IMR-90 (cell line): ENCODE measurements around the gene KCNMA1. TPM values are rescaled to one million over a fixed set of nuclear protein-coding genes. Genes with fewer than 3 reads are reported as not detected.
A peak's percentile ranks its signal among the peaks of the same experiment; 100 is the strongest.

Source experiments
- ATAC-seq: fragments of 200-7000 bp; cut with Tn5 transposase; 2 replicates; pipeline ENCODE4 v1.9.1; 2020; ENCODE audit warnings: low read depth, mild to moderate bottlenecking, moderate library complexity
- BruUV-seq: library from RNA; stranded (reverse); fragments of 400-500 nt; replicated peaks from 2 replicates; lab custom pipeline; 2021; lab: Mats Ljungman, UMichigan
- CTCF ChIA-PET: fragments of 300-600 bp; formaldehyde crosslinking; extraction: SDS; loops from one replicate; lab custom pipeline; 2021; ENCODE audit warnings: antibody characterized with exemption; lab: Yijun Ruan, JAX
- POLR2A ChIA-PET: fragments of 300-600 bp; sonication (Branson Sonifier 250); formaldehyde crosslinking; loops from one replicate; lab custom pipeline; 2022; ENCODE audit warnings: antibody characterized with exemption; ENCODE audit not compliant: unreplicated experiment; lab: Charles Lee
- DNase-seq: peaks from one replicate; pipeline ENCODE4 v3.0.0; 2013
- H2AFZ ChIP-seq: replicated peaks from 2 replicates; pipeline ENCODE3; 2013; ENCODE audit warnings: low read length, mild to moderate bottlenecking; ENCODE audit not compliant: poor library complexity
- H2AK5ac ChIP-seq: 2 replicates; pipeline ENCODE4 v1.6.1; 2013; ENCODE audit warnings: low read depth, low read length, inconsistent platforms
- H2AK9ac ChIP-seq: replicated peaks from 2 replicates; pipeline ENCODE3; 2013; ENCODE audit warnings: mild to moderate bottlenecking, low read depth, low read length, moderate library complexity; ENCODE audit not compliant: poor library complexity
- H2BK120ac ChIP-seq: 2 replicates; pipeline ENCODE4 v1.6.1; 2013; ENCODE audit warnings: low read depth, low read length, inconsistent platforms
- H2BK15ac ChIP-seq: 3 replicates; pipeline ENCODE4 v1.6.1; 2013; ENCODE audit warnings: low read depth, low read length, inconsistent platforms
- H2BK20ac ChIP-seq: 2 replicates; pipeline ENCODE4 v1.6.1; 2013; ENCODE audit warnings: low read depth, mild to moderate bottlenecking, inconsistent platforms, low read length, moderate library complexity
- H2BK5ac ChIP-seq: 2 replicates; pipeline ENCODE4 v1.6.1; 2013; ENCODE audit warnings: mild to moderate bottlenecking, low read depth, low read length, inconsistent platforms; ENCODE audit not compliant: poor library complexity, severe bottlenecking
- H3K14ac ChIP-seq: replicated peaks from 2 replicates; pipeline ENCODE4 v1.6.1; 2013; ENCODE audit warnings: low read depth, low read length, inconsistent platforms
- H3K18ac ChIP-seq: 2 replicates; pipeline ENCODE4 v1.6.1; 2013; ENCODE audit warnings: low read depth, low read length, control low read depth
- H3K23ac ChIP-seq: 2 replicates; pipeline ENCODE4 v1.6.1; 2013; ENCODE audit warnings: low read depth, low read length, inconsistent platforms
- H3K27ac ChIP-seq: 2 replicates; pipeline ENCODE4 v1.5.1; 2013; ENCODE audit warnings: mild to moderate bottlenecking, control low read depth, low read length; ENCODE audit not compliant: insufficient read depth
- H3K27me3 ChIP-seq: 2 replicates; pipeline ENCODE4 v1.6.1; 2013; ENCODE audit warnings: low read length; ENCODE audit not compliant: control insufficient read depth, insufficient read depth
- H3K36me3 ChIP-seq: 2 replicates; pipeline ENCODE4 v1.6.1; 2013; ENCODE audit warnings: low read length, mixed read lengths; ENCODE audit not compliant: control insufficient read depth, insufficient read depth
- H3K4ac ChIP-seq: 2 replicates; pipeline ENCODE4 v1.6.1; 2013; ENCODE audit warnings: low read depth, low read length, inconsistent platforms
- H3K4me1 ChIP-seq: 2 replicates; pipeline ENCODE4 v1.6.1; 2013; ENCODE audit warnings: low read length, mixed read lengths; ENCODE audit not compliant: control insufficient read depth, insufficient read depth
- H3K4me2 ChIP-seq: 2 replicates; pipeline ENCODE4 v1.6.1; 2013; ENCODE audit warnings: low read depth, mild to moderate bottlenecking, control low read depth, low read length, moderate library complexity
- H3K4me3 ChIP-seq: 2 replicates; pipeline ENCODE4 v1.5.1; 2013; ENCODE audit warnings: low read depth, mild to moderate bottlenecking, control low read depth, low read length, moderate library complexity; ENCODE audit not compliant: insufficient read depth
- H3K56ac ChIP-seq: 2 replicates; pipeline ENCODE4 v1.6.1; 2013; ENCODE audit warnings: low read length, inconsistent platforms; ENCODE audit not compliant: insufficient read depth; ENCODE audit errors: extremely low read depth
- H3K79me1 ChIP-seq, 2 experiments: 2 replicates each; pipeline ENCODE4 v1.6.1; 2013; ENCODE audit warnings: low read length in 2 of 2, inconsistent platforms in 1 of 2, low read depth in 1 of 2
- H3K9ac ChIP-seq: 2 replicates; pipeline ENCODE4 v1.6.1; 2013; ENCODE audit warnings: low read depth, low read length, control low read depth
- H3K9me1 ChIP-seq: 2 replicates; pipeline ENCODE4 v1.6.1; 2013; ENCODE audit warnings: low read length, inconsistent platforms; ENCODE audit not compliant: insufficient read depth
- H3K9me3 ChIP-seq: 2 replicates; pipeline ENCODE4 v1.6.1; 2013; ENCODE audit warnings: low read length; ENCODE audit not compliant: control insufficient read depth, insufficient read depth
- H4K20me1 ChIP-seq: 2 replicates; pipeline ENCODE4 v1.6.1; 2013; ENCODE audit warnings: low read length, inconsistent platforms; ENCODE audit not compliant: insufficient read depth
- H4K5ac ChIP-seq: 2 replicates; pipeline ENCODE4 v1.6.1; 2013; ENCODE audit warnings: mild to moderate bottlenecking, low read depth, low read length, control low read depth
- H4K8ac ChIP-seq, 2 experiments: 2 replicates each; pipeline ENCODE4 v1.6.1; 2013; ENCODE audit warnings: low read depth in 2 of 2, low read length in 2 of 2, control low read depth in 1 of 2, inconsistent platforms in 1 of 2
- H4K91ac ChIP-seq: 2 replicates; pipeline ENCODE4 v1.6.1; 2013; ENCODE audit warnings: low read depth, low read length, inconsistent platforms; ENCODE audit not compliant: insufficient read depth
- ELK1 ChIP-seq: fragments of 150-350 bp; IDR thresholded peaks from 2 replicates; pipeline ENCODE4 v1.6.1; 2016; ENCODE audit warnings: low read depth, mild to moderate bottlenecking, low read length, moderate library complexity, borderline replicate concordance
- FOS ChIP-seq: fragments of 150-350 bp; IDR thresholded peaks from 2 replicates; pipeline ENCODE4 v1.6.1; 2016; ENCODE audit warnings: low read depth, low read length
- MAZ ChIP-seq: IDR thresholded peaks from 2 replicates; pipeline ENCODE4 v1.6.1; 2012; ENCODE audit warnings: low read depth, mild to moderate bottlenecking, low read length, improper control_type of control experiment, moderate library complexity, borderline replicate concordance
- RFX5 ChIP-seq: IDR thresholded peaks from 2 replicates; pipeline ENCODE4 v1.8.0; 2012; ENCODE audit warnings: low read depth, mild to moderate bottlenecking, low read length, moderate library complexity
- WGBS, 2 experiments: methylation state at CpG; one replicate each; pipeline versions ENCODE4 v1.1.5 to v1.1.7; 2013; ENCODE audit warnings: missing lambda C conversion rate in 2 of 2; ENCODE audit not compliant: insufficient read length in 1 of 2; ENCODE audit errors: extremely low coverage in 2 of 2; 5-methylcytosine and 5-hydroxymethylcytosine counted together
- dilution Hi-C: fragments of 300-500 bp; cut with HindIII; formaldehyde crosslinking; loops from one replicate; pipeline ENCODE4 v1.14.3; 2018; ENCODE audit warnings: low sequenced_read_pairs; ENCODE audit not compliant: unreplicated experiment
- in situ Hi-C: fragments of 300-500 bp; cut with MboI; formaldehyde crosslinking; loops from 3 replicates; pipeline ENCODE4 v1.14.3; 2019; ENCODE audit warnings: low sequenced_read_pairs, inconsistent platforms, mixed read lengths
- intact Hi-C: fragments of 100-400 bp; cut with micrococcal nuclease; formaldehyde crosslinking; loops from 2 replicates; pipeline ENCODE4 v1.10.0; 2022
- polyA plus RNA-seq, 3 experiments: library from polyadenylated mRNA; depleted of rRNA; stranded (reverse); fragments of >200 nt; gene quantifications; 2 replicates each; pipeline ENCODE4 v1.2.3, GENCODE V29; 2012; ENCODE audit warnings: low replicate concordance in 1 of 3
- total RNA-seq: library from RNA; depleted of rRNA; stranded (reverse); fragments of >200 nt; gene quantifications from 2 replicates; pipeline ENCODE4 v1.2.3, GENCODE V29; 2012

Gene KCNMA1
- total and polyA plus RNA-seq, 2 of the 4 experiments (the other 2 are of a cell fraction), result 25.6 to 29.6 TPM

- WGBS, 2 experiments, result 40% methylated on average over 3 of the region's 7 CpGs; no CpG with 5 or more reads in 1 of the 2 experiments
- POLR2A ChIA-PET, result no interaction called here
- H4K20me1 ChIP-seq, result no peaks in the 10 kb centered on the region
- H3K23ac ChIP-seq, result peak overlapping the region; percentile 56; the same call in 1 of the 2 replicates
- H4K5ac ChIP-seq, result peak overlapping the region; percentile 61
- peaks cover 32% of the 10 kb centered on the region for H3K9me1 ChIP-seq
- peak overlapping the region; percentile 54 for H3K27ac ChIP-seq
- H2AK9ac ChIP-seq, result peak overlapping the region; percentile 28
- peak overlapping the region; percentile 27 to 59; a peak in 2 of 4 replicates for H4K8ac ChIP-seq
- no TSS peak for BruUV-seq
- no peaks in the 10 kb centered on the region for H3K27me3 ChIP-seq
- H3K4me2 ChIP-seq, result peak overlapping the region; percentile 80
- H2BK20ac ChIP-seq, result peak overlapping the region; percentile 73
- peaks cover 0 to 34% of the 10 kb centered on the region in 2 experiments; a peak in 2 of 4 replicates for H3K79me1 ChIP-seq
- H4K91ac ChIP-seq, result peak overlapping the region; percentile 73
- H3K4me1 ChIP-seq, result peaks cover 27% of the 10 kb centered on the region
- H3K9ac ChIP-seq, result no peak overlapping the region
- CTCF ChIA-PET, result interaction anchor here (1.1 to 1.3 kb wide), 3 partner anchors 10 to 59 kb away, joined by 3 to 4 read pairs (median 3); no protein-coding TSS in a partner anchor
- H2BK120ac ChIP-seq, result peak overlapping the region; percentile 82
- H2AFZ ChIP-seq, result peak overlapping the region; percentile 66
- peak overlapping the region; percentile 46 for H2AK5ac ChIP-seq
- peak overlapping the region; percentile 79; the same call in 1 of the 2 replicates for H3K14ac ChIP-seq
- no peaks in the 10 kb centered on the region for H3K36me3 ChIP-seq
- peak overlapping the region; percentile 27 for H2BK5ac ChIP-seq
- H3K18ac ChIP-seq, result peak overlapping the region; percentile 74
- no peaks in the 10 kb centered on the region for H3K9me3 ChIP-seq
- dilution Hi-C loops, result no loop called here
- in situ Hi-C loops, result no loop called here
- TF ChIP-seq RFX5 (no peak), FOS (no peak), MAZ (no peak), ELK1 (no peak)
- H2BK15ac ChIP-seq, result peak overlapping the region; percentile 33; the same call in 2 of the 3 replicates
- ATAC-seq (peak; percentile 34), DNase-seq (peak; percentile 30)
- no peak overlapping the region for H3K4me3 ChIP-seq
- H3K56ac ChIP-seq, result no peak overlapping the region
- H3K4ac ChIP-seq, result peak overlapping the region; percentile 66
- intact Hi-C loops, result loop anchor here (10.0 kb wide), 1 partner anchor 208 kb away; no protein-coding TSS in a partner anchor
Observed at GRCh38 chr10:77602913-77603533, 34.6 kb downstream of the KCNMA1 start.
